A673 (cell line): ENCODE measurements around the gene GATA6. TPM values are rescaled to one million over a fixed set of nuclear protein-coding genes. Genes with fewer than 3 reads are reported as not detected.

Experiments
- BruUV-seq: library from RNA; stranded (reverse); fragments of 400-500 nt; replicated peaks from 2 replicates; lab custom pipeline; 2021; lab: Mats Ljungman, UMichigan
- CTCF ChIA-PET: fragments of 300-600 bp; sonication (Branson Sonifier 250); formaldehyde crosslinking; loops from one replicate; lab custom pipeline; 2022; ENCODE audit warnings: antibody characterized with exemption; lab: Charles Lee
- POLR2A ChIA-PET: fragments of 300-600 bp; sonication (Branson Sonifier 250); formaldehyde crosslinking; loops from one replicate; lab custom pipeline; 2022; ENCODE audit warnings: antibody characterized with exemption; ENCODE audit not compliant: low non-redundant PET; lab: Charles Lee
- DNase-seq: peaks from one replicate; pipeline ENCODE4 v3.0.0-alpha.2; 2015; ENCODE audit warnings: low spot score
- H3K27ac ChIP-seq: fragments of 200-600 bp; sonication (generic); 2 replicates; pipeline ENCODE4 v1.5.1; 2016; ENCODE audit warnings: mixed run types, low read depth, mild to moderate bottlenecking, mixed read lengths, antibody characterized with exemption, low read length; ENCODE audit not compliant: poor library complexity, severe bottlenecking
- H3K27me3 ChIP-seq: fragments of 200-600 bp; sonication (generic); replicated peaks from 2 replicates; pipeline ENCODE4 v1.6.1; 2017; ENCODE audit warnings: mixed run types, low read depth, mild to moderate bottlenecking, mixed read lengths, antibody characterized with exemption, low read length; ENCODE audit not compliant: insufficient read depth, poor library complexity
- H3K36me3 ChIP-seq: fragments of 200-600 bp; sonication (generic); 2 replicates; pipeline ENCODE4 v1.6.1; 2016; ENCODE audit warnings: mixed run types, mild to moderate bottlenecking, mixed read lengths, antibody characterized with exemption, low read length; ENCODE audit not compliant: insufficient read depth, poor library complexity, severe bottlenecking
- H3K4me1 ChIP-seq: fragments of 200-600 bp; sonication (generic); 2 replicates; pipeline ENCODE4 v1.6.1; 2017; ENCODE audit warnings: mixed run types, mild to moderate bottlenecking, mixed read lengths, antibody characterized with exemption, low read length; ENCODE audit not compliant: insufficient read depth, poor library complexity, severe bottlenecking
- H3K4me3 ChIP-seq: fragments of 200-600 bp; sonication (generic); 2 replicates; pipeline ENCODE4 v1.5.1; 2016; ENCODE audit warnings: low read depth, mixed run types, mild to moderate bottlenecking, mixed read lengths, low read length; ENCODE audit not compliant: poor library complexity, severe bottlenecking
- H3K9me3 ChIP-seq: fragments of 200-600 bp; sonication (generic); 2 replicates; pipeline ENCODE4 v1.6.1; 2016; ENCODE audit warnings: mixed run types, low read depth, mild to moderate bottlenecking, mixed read lengths, antibody characterized with exemption, low read length; ENCODE audit not compliant: poor library complexity, severe bottlenecking
- EZH2 ChIP-seq: fragments of 200-600 bp; sonication (generic); IDR thresholded peaks from 2 replicates; pipeline ENCODE4 v1.6.1; 2017; ENCODE audit warnings: borderline replicate concordance, low read depth, mild to moderate bottlenecking, mixed read lengths, antibody characterized with exemption, low read length; ENCODE audit not compliant: poor library complexity, severe bottlenecking
- intact Hi-C: fragments of 100-400 bp; cut with micrococcal nuclease; formaldehyde crosslinking; loops from one replicate; pipeline ENCODE4 v1.10.0; 2022; ENCODE audit not compliant: unreplicated experiment
- total RNA-seq: library from RNA; stranded (reverse); gene quantifications from 2 replicates; pipeline ENCODE4 v1.2.3, GENCODE V29; 2021
- TF ChIP-seq, protein P1 (sequence below): fragments of 300-800, 200-600 bp; sonication (generic); conservative IDR thresholded peaks from 2 replicates; pipeline ENCODE4 v1.5.1; 2017; ENCODE audit warnings: low read depth, mild to moderate bottlenecking, antibody characterized with exemption, low read length, moderate library complexity, mixed read lengths

Gene GATA6
- total RNA-seq, 1 experiment from 2014 or later = 0.21 TPM

- DNase-seq = no peak
- ChIA-PET CTCF (interaction anchor here (0.6 kb wide), 1 partner anchor 666 kb away, joined by 3 read pairs; no protein-coding TSS in a partner anchor), POLR2A (no interaction called here)
- no peaks in the 10 kb centered on the region for H3K9me3 ChIP-seq
- intact Hi-C loops = no loop called here
- H3K4me1 ChIP-seq = peaks cover 23% of the 10 kb centered on the region
- TF ChIP-seq, protein P1, sequence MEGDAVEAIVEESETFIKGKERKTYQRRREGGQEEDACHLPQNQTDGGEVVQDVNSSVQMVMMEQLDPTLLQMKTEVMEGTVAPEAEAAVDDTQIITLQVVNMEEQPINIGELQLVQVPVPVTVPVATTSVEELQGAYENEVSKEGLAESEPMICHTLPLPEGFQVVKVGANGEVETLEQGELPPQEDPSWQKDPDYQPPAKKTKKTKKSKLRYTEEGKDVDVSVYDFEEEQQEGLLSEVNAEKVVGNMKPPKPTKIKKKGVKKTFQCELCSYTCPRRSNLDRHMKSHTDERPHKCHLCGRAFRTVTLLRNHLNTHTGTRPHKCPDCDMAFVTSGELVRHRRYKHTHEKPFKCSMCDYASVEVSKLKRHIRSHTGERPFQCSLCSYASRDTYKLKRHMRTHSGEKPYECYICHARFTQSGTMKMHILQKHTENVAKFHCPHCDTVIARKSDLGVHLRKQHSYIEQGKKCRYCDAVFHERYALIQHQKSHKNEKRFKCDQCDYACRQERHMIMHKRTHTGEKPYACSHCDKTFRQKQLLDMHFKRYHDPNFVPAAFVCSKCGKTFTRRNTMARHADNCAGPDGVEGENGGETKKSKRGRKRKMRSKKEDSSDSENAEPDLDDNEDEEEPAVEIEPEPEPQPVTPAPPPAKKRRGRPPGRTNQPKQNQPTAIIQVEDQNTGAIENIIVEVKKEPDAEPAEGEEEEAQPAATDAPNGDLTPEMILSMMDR = no peak
- TF ChIP-seq EZH2 = peak; percentile 73
- H3K27me3 ChIP-seq = peaks cover 97% of the 10 kb centered on the region
- no peak overlapping the region for H3K27ac ChIP-seq
- H3K36me3 ChIP-seq = no peaks in the 10 kb centered on the region
- H3K4me3 ChIP-seq = no peak overlapping the region
- no TSS peak for BruUV-seq
Observed at GRCh38 chr18:22173928-22174301, 4.5 kb downstream of the GATA6 start.

DNA sequence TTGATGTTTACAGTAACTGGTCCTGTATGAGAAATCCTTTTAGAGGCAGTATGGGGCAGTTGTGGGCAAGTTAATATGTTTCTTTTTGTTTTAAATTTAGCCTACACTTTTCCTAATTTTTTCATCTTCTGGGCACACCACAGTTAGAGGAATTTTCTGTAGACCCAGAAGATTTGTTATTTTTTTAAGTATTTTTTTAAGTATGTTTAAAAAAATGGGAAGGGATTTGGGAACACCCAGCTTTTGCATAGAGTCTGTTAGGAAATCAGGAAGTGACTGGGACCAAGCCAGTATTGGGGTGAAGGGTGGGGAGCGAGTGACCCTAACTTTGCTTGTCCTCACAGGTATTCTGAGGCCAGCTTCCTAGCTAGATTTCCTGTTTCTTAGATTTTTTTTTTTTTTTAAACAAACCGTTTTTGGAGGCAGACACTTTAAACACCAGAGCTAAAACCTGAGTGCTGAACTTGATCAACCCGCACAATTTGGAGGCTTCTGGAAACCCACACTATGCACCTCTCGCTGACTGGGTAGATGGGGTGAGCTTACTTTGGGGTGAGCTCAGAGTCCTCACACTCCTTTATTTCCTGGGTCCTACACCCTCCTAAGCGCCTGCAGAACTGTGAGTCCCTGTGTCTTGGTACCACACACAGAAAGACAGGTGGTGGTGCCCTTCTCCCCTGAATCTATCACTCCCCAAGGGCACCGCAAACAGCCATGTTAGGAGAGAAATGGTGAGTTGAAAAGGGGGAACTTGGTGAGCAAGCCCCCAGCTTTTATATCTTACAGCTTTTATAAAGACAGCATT is 5.2 kb downstream of the GATA6 start:
- no peak overlapping the region for H3K4me3 ChIP-seq

GRCh38 chr18:22175346-22175745 is 6.0 kb downstream of the GATA6 start:
- H3K27me3 ChIP-seq = peaks cover 100% of the 10 kb centered on the region
- POLR2A ChIA-PET = no interaction called here
- intact Hi-C loops = no loop called here
- no peaks in the 10 kb centered on the region for H3K9me3 ChIP-seq
- H3K4me3 ChIP-seq = no peak overlapping the region
- H3K27ac ChIP-seq = no peak overlapping the region
- CTCF ChIA-PET = no interaction called here
- H3K36me3 ChIP-seq = no peaks in the 10 kb centered on the region
- BruUV-seq = no TSS peak
- TF ChIP-seq, protein P1 = no peak
- TF ChIP-seq EZH2 = peak; percentile 1
- peaks cover 9% of the 10 kb centered on the region for H3K4me1 ChIP-seq
- DNase-seq = no peak

More for the DNA sequence above, 5.2 kb downstream of the GATA6 start:
- CTCF ChIA-PET = interaction anchor here (0.6 kb wide), 1 partner anchor 667 kb away, joined by 3 read pairs; no protein-coding TSS in a partner anchor
- no TSS peak for BruUV-seq
- Histone ChIP-seq H3K27me3 (peaks cover 100% of the 10 kb centered on the region), H3K4me1 (peaks cover 17% of the 10 kb centered on the region), H3K36me3 (no peaks in the 10 kb centered on the region), H3K27ac (no peak overlapping the region), H3K9me3 (no peaks in the 10 kb centered on the region)
- intact Hi-C loops = no loop called here
- TF ChIP-seq, protein P1 = no peak
- no peak for TF ChIP-seq EZH2
- POLR2A ChIA-PET = no interaction called here
- DNase-seq = no peak
